ENCODE results near the gene APOLD1. TPM values are rescaled to one million over a fixed set of nuclear protein-coding genes. Genes with fewer than 3 reads are reported as not detected.

Gene APOLD1
- total and polyA plus RNA-seq, 8 donors: 1.6 to 6.4 (median 3.0) TPM

GRCh38 chr12:12788675-12789368, 3.4 kb downstream of the APOLD1 start:
- ATAC-seq: peak; percentile 39 to 79 (median 69)
- WGBS, 2 donors: 13 to 15% methylated on average over 9 of the region's 9 CpGs
- Histone ChIP-seq H3K36me3 (no peaks in the 10 kb centered on the region), H3K4me3 (no peak overlapping the region), H3K9me3 (no peaks in the 10 kb centered on the region), H3K27me3 (no peaks in the 10 kb centered on the region), H3K4me1 (peaks cover 10 to 17% (median 14%) of the 10 kb centered on the region in 3 donors), H3K27ac (peak overlapping the region in 1 of 4 donors; percentile 93)
- peak; percentile 93 for FAIRE-seq
- DNase-seq: peak in 3 of 6 donors; percentile 54 to 67 (median 59)
- intact Hi-C loops (cut with DNase I): no loop called here
- peak; percentile 60 to 82 (median 68) for TF ChIP-seq CTCF (IDR thresholded peaks at IDR 0.05)

GRCh38 chr12:12790956-12791355, 5.5 kb downstream of the APOLD1 start:
- Histone ChIP-seq H3K36me3 (no peaks in the 10 kb centered on the region), H3K27me3 (no peaks in the 10 kb centered on the region), H3K4me3 (no peak overlapping the region), H3K27ac (no peak overlapping the region), H3K9me3 (no peaks in the 10 kb centered on the region), H3K4me1 (peaks cover 10 to 17% (median 14%) of the 10 kb centered on the region in 3 donors)
- WGBS, 2 donors: 40 to 41% methylated on average over 4 of the region's 4 CpGs
- FAIRE-seq: no peak
- TF ChIP-seq CTCF (IDR thresholded peaks at IDR 0.05): no peak
- no peak for ATAC-seq
- no peak for DNase-seq
- intact Hi-C loops (cut with DNase I): no loop called here

- peaks cover 10 to 13% (median 10%) of the 10 kb centered on the region in 3 donors for H3K4me1 ChIP-seq
- H3K4me3 ChIP-seq: peak overlapping the region in 2 of 4 donors; percentile 15 to 23
- intact Hi-C loops (cut with DNase I): no loop called here
- H3K36me3 ChIP-seq: no peaks in the 10 kb centered on the region
- 4 to 5% methylated on average over 7 of the region's 7 CpGs for WGBS, 2 donors
- no peaks in the 10 kb centered on the region for H3K9me3 ChIP-seq
- DNase-seq (no peak), FAIRE-seq (no peak), ATAC-seq (peak in 2 of 4 donors; percentile 28 to 37)
- TF ChIP-seq CTCF (IDR thresholded peaks at IDR 0.05): no peak
- no peaks in the 10 kb centered on the region for H3K27me3 ChIP-seq
- peak overlapping the region in 1 of 4 donors; percentile 4 for H3K27ac ChIP-seq
Observed at GRCh38 chr12:12791756-12792369, 6.4 kb downstream of the APOLD1 start.

- peak overlapping the region in 1 of 4 donors; percentile 4 for H3K27ac ChIP-seq
Observed at GRCh38 chr12:12792421-12792820, 7.0 kb downstream of the APOLD1 start.

More at GRCh38 chr12:12792421-12792820, 7.0 kb downstream of the APOLD1 start:
- WGBS, 2 donors: 82 to 87% methylated on average over 6 of the region's 6 CpGs
- no peak overlapping the region for H3K4me3 ChIP-seq
- H3K9me3 ChIP-seq: no peaks in the 10 kb centered on the region
- peaks cover 10 to 12% (median 10%) of the 10 kb centered on the region in 3 donors for H3K4me1 ChIP-seq
- no peaks in the 10 kb centered on the region for H3K36me3 ChIP-seq
- TF ChIP-seq CTCF (IDR thresholded peaks at IDR 0.05): no peak
- ATAC-seq (no peak), FAIRE-seq (no peak), DNase-seq (no peak)
- no peaks in the 10 kb centered on the region for H3K27me3 ChIP-seq
- intact Hi-C loops (cut with DNase I): no loop called here
